HG03060 (cell line): ENCODE data around the gene EN2.

ENCODE experiments used
- ATAC-seq: cut with Tn5 transposase; IDR thresholded peaks from one replicate; pipeline ENCODE4 v1.9.1; 2021; ENCODE audit warnings: low read depth, moderate number of reproducible peaks; ENCODE audit not compliant: unreplicated experiment

EN2 gene

GRCh38 chr7:155461631-155462030, 3.7 kb downstream of the EN2 start:
- no peak for ATAC-seq

GRCh38 chr7:155462163-155462735, 4.3 kb downstream of the EN2 start:
- ATAC-seq = no peak

GRCh38 chr7:155463114-155463811, 5.3 kb downstream of the EN2 start:
- ATAC-seq = no peak

GRCh38 chr7:155464183-155464582, 6.3 kb downstream of the EN2 start:
- no peak for ATAC-seq

- no peak for ATAC-seq
Observed at GRCh38 chr7:155464948-155465739, 7.2 kb downstream of the EN2 start.

GRCh38 chr7:155465761-155466141, 7.8 kb downstream of the EN2 start:
- ATAC-seq = no peak

GRCh38 chr7:155466142-155466813, 8.3 kb downstream of the EN2 start:
- no peak for ATAC-seq

- no peak for ATAC-seq
Observed at GRCh38 chr7:155466814-155467733, 9.1 kb downstream of the EN2 start.

- no peak for ATAC-seq
Observed at GRCh38 chr7:155467846-155468784, 10.2 kb downstream of the EN2 start.

- ATAC-seq = no peak
Observed at GRCh38 chr7:155468785-155469148, 10.8 kb downstream of the EN2 start.

GRCh38 chr7:155469311-155470185, 11.6 kb downstream of the EN2 start:
- no peak for ATAC-seq

GRCh38 chr7:155470186-155470487, 12.2 kb downstream of the EN2 start:
- no peak for ATAC-seq

- no peak for ATAC-seq
Observed at GRCh38 chr7:155470686-155471638, 13.0 kb downstream of the EN2 start.

GRCh38 chr7:155471718-155472117, 13.8 kb downstream of the EN2 start:
- ATAC-seq = no peak

GRCh38 chr7:155477476-155477875, 19.5 kb downstream of the EN2 start:
- peak; percentile 92 for ATAC-seq

GRCh38 chr7:155481764-155482163, 23.8 kb downstream of the EN2 start:
- no peak for ATAC-seq

- no peak for ATAC-seq
Observed at GRCh38 chr7:155482511-155483183, 24.7 kb downstream of the EN2 start.
